ENCODE measurements around the gene HIPK4. TPM values are rescaled to one million over a fixed set of nuclear protein-coding genes. Genes with fewer than 3 reads are reported as not detected.

HIPK4 gene
- total and polyA plus RNA-seq, 2 experiments from 2014 or later, result 0.21 to 0.52 TPM

DNA sequence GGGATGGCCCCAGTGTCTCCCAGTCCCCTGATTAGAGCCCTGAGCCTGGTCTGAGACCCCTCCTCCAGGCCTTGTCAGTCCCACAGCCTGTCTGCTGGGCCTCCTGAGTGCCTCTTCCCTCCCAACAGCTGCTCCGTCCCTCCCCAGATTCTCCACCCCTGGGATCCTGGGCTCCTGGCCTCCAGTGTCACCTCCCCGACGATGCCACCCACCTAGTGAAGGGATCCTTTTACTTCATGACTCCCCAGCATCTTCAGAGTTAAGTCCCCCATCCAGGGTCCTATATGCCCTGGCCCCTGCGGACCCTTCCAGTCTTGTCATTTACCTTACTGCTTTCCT is 27.6 kb upstream of the HIPK4 start (continued):
- TF ChIP-seq JUNB (IDR thresholded peaks at IDR 0.05; ENCODE audit: unreplicated experiment) (no peak), ZNF331 (CRISPR knock-in tag; IDR thresholded peaks at IDR 0.05; ENCODE audit: low read depth) (no peak), CREB1 (CRISPR knock-in tag; IDR thresholded peaks at IDR 0.05; ENCODE audit: low read depth) (no peak), NANOG (IDR thresholded peaks at IDR 0.05; ENCODE audit: borderline replicate concordance) (no peak)

DNA sequence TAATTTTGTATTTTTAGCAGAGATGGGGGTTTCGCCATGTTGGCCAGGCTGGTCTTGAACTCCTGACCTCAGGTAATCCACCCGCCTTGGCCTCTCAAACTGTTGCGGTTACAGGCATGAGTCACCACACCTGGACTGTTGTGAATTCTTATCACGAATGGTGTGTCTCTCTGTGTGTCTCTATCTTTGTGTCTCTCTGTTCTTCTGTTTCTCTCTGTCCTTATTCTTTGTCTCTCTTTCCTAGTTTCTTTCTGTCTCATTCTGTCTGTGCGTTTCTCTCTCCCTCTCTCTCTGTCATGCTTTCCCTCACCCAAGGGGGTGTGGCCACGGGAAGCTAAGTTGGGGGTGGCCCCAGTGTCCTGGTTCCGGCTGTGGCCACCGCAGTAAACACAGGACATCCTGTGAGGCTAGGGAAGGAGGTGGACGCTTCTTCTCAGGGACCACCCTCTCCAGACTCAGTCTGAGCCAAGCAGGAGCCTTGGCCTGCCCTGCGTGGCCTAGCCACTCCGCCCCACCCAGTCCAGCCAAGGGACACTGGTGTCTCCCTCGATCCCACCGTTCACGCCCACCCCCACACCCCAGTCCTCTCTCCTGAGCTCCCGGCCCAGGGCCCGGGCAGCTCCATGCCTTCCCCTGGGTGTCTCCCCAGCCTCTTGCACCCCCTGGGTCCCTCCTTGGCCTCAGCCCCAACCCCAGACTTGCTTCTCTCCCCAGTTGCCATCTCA is 27.1 kb upstream of the HIPK4 start:
- DNase-seq (ENCODE audit: low spot score) (no peak), ATAC-seq (no peak)
- Histone ChIP-seq H3K27ac (ENCODE audit: low read depth) (no peak overlapping the region), H3K79me2 (replicated peaks; ENCODE audit: insufficient read depth) (no peaks in the 10 kb centered on the region), H3F3A (replicated peaks; ENCODE audit: low read depth) (no peaks in the 10 kb centered on the region), H4K20me1 (replicated peaks; ENCODE audit: insufficient read depth) (no peaks in the 10 kb centered on the region), H3K4me3 (no peak overlapping the region), H3K4me1 (ENCODE audit: insufficient read depth) (peaks cover 17% of the 10 kb centered on the region), H3K9me2 (ENCODE audit: insufficient read depth) (no peaks in the 10 kb centered on the region), H3K36me3 (ENCODE audit: insufficient read depth) (no peaks in the 10 kb centered on the region), H2AFZ (peak overlapping the region; percentile 66; the same call in 1 of the 2 replicates), H3K4me2 (no peak overlapping the region), H3K27me3 (ENCODE audit: insufficient read depth) (no peaks in the 10 kb centered on the region)
- Mint-ChIP-seq H3K27ac (peak overlapping the region; percentile 2; the same call in 1 of the 2 replicates), H3K4me3 (no peak overlapping the region), H3K9me3 (no peaks in the 10 kb centered on the region), H3K4me1 (peaks cover 25% of the 10 kb centered on the region), H3K27me3 (ENCODE audit: insufficient read depth, low read depth, poor library complexity) (peaks cover 2% of the 10 kb centered on the region), H3K36me3 (ENCODE audit: low read depth) (peaks cover 3% of the 10 kb centered on the region; the same call in 1 of the 3 replicates)
- TF ChIP-seq ZNF331 (CRISPR knock-in tag; IDR thresholded peaks at IDR 0.05; ENCODE audit: low read depth) (no peak), NANOG (IDR thresholded peaks at IDR 0.05; ENCODE audit: borderline replicate concordance) (no peak), CREB1 (CRISPR knock-in tag; IDR thresholded peaks at IDR 0.05; ENCODE audit: low read depth) (no peak)
- TF ChIP-seq, protein P1, sequence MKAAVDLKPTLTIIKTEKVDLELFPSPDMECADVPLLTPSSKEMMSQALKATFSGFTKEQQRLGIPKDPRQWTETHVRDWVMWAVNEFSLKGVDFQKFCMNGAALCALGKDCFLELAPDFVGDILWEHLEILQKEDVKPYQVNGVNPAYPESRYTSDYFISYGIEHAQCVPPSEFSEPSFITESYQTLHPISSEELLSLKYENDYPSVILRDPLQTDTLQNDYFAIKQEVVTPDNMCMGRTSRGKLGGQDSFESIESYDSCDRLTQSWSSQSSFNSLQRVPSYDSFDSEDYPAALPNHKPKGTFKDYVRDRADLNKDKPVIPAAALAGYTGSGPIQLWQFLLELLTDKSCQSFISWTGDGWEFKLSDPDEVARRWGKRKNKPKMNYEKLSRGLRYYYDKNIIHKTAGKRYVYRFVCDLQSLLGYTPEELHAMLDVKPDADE (IDR thresholded peaks at IDR 0.05), result no peak

DNA sequence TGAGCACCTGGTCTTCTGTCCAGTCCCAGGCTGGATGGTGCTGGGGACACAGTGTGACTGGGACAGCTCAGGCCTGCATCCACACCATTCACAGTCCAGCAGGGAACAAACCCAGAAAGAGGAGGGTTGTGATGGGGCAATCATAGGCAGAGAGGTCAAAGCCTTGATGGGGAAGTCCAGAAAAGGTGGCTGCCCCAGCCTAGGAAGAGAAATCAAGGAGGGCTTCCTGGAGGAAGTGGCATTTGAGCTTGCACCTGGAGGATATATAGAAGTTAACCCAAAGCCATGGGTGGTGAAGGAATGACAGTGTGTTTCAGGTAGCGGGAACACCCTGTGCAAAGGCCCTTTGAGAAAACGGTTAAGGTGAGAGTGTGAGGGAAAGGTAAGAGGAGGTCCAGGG is 25.8 kb upstream of the HIPK4 start:
- Histone ChIP-seq H3K79me2 (replicated peaks; ENCODE audit: insufficient read depth) (no peaks in the 10 kb centered on the region), H3K4me2 (no peak overlapping the region), H3K36me3 (ENCODE audit: insufficient read depth) (no peaks in the 10 kb centered on the region), H3F3A (replicated peaks; ENCODE audit: low read depth) (no peaks in the 10 kb centered on the region), H3K27ac (ENCODE audit: low read depth) (no peak overlapping the region), H3K4me3 (no peak overlapping the region), H4K20me1 (replicated peaks; ENCODE audit: insufficient read depth) (no peaks in the 10 kb centered on the region), H3K27me3 (ENCODE audit: insufficient read depth) (no peaks in the 10 kb centered on the region), H3K4me1 (ENCODE audit: insufficient read depth) (peaks cover 15% of the 10 kb centered on the region), H2AFZ (no peak overlapping the region), H3K9me2 (ENCODE audit: insufficient read depth) (no peaks in the 10 kb centered on the region)
- H3K4me3 Mint-ChIP-seq, result no peak overlapping the region; the same call in 2 of the 3 replicates
- H3K36me3 Mint-ChIP-seq (ENCODE audit: low read depth), result peaks cover 3% of the 10 kb centered on the region; the same call in 1 of the 3 replicates
- peaks cover 29% of the 10 kb centered on the region for H3K4me1 Mint-ChIP-seq
- H3K27ac Mint-ChIP-seq, result no peak overlapping the region
- H3K9me3 Mint-ChIP-seq, result no peaks in the 10 kb centered on the region
- DNase-seq (ENCODE audit: low spot score) (no peak), ATAC-seq (no peak)
- peaks cover 2% of the 10 kb centered on the region for H3K27me3 Mint-ChIP-seq (ENCODE audit: insufficient read depth, low read depth, poor library complexity)
- TF ChIP-seq EZH2phosphoT487 (IDR thresholded peaks at IDR 0.05; ENCODE audit: unreplicated experiment) (no peak), STAT1 (IDR thresholded peaks at IDR 0.05; ENCODE audit: unreplicated experiment) (no peak), JUNB (IDR thresholded peaks at IDR 0.05; ENCODE audit: unreplicated experiment) (no peak), ZNF114 (CRISPR knock-in tag; IDR thresholded peaks at IDR 0.05) (no peak), ZNF331 (CRISPR knock-in tag; IDR thresholded peaks at IDR 0.05; ENCODE audit: low read depth) (no peak), POLR2AphosphoS5 (IDR thresholded peaks at IDR 0.05; ENCODE audit: low read depth) (no peak), CREB1 (CRISPR knock-in tag; IDR thresholded peaks at IDR 0.05; ENCODE audit: low read depth) (no peak), EZH2 (IDR thresholded peaks at IDR 0.05; ENCODE audit: low read depth, unreplicated experiment) (no peak), NANOG (IDR thresholded peaks at IDR 0.05; ENCODE audit: borderline replicate concordance) (no peak)
- TF ChIP-seq, protein P2, sequence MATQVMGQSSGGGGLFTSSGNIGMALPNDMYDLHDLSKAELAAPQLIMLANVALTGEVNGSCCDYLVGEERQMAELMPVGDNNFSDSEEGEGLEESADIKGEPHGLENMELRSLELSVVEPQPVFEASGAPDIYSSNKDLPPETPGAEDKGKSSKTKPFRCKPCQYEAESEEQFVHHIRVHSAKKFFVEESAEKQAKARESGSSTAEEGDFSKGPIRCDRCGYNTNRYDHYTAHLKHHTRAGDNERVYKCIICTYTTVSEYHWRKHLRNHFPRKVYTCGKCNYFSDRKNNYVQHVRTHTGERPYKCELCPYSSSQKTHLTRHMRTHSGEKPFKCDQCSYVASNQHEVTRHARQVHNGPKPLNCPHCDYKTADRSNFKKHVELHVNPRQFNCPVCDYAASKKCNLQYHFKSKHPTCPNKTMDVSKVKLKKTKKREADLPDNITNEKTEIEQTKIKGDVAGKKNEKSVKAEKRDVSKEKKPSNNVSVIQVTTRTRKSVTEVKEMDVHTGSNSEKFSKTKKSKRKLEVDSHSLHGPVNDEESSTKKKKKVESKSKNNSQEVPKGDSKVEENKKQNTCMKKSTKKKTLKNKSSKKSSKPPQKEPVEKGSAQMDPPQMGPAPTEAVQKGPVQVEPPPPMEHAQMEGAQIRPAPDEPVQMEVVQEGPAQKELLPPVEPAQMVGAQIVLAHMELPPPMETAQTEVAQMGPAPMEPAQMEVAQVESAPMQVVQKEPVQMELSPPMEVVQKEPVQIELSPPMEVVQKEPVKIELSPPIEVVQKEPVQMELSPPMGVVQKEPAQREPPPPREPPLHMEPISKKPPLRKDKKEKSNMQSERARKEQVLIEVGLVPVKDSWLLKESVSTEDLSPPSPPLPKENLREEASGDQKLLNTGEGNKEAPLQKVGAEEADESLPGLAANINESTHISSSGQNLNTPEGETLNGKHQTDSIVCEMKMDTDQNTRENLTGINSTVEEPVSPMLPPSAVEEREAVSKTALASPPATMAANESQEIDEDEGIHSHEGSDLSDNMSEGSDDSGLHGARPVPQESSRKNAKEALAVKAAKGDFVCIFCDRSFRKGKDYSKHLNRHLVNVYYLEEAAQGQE (IDR thresholded peaks at IDR 0.05; ENCODE audit: unreplicated experiment), result no peak
- TF ChIP-seq, protein P1 (IDR thresholded peaks at IDR 0.05), result no peak
- TF ChIP-seq, protein P3, sequence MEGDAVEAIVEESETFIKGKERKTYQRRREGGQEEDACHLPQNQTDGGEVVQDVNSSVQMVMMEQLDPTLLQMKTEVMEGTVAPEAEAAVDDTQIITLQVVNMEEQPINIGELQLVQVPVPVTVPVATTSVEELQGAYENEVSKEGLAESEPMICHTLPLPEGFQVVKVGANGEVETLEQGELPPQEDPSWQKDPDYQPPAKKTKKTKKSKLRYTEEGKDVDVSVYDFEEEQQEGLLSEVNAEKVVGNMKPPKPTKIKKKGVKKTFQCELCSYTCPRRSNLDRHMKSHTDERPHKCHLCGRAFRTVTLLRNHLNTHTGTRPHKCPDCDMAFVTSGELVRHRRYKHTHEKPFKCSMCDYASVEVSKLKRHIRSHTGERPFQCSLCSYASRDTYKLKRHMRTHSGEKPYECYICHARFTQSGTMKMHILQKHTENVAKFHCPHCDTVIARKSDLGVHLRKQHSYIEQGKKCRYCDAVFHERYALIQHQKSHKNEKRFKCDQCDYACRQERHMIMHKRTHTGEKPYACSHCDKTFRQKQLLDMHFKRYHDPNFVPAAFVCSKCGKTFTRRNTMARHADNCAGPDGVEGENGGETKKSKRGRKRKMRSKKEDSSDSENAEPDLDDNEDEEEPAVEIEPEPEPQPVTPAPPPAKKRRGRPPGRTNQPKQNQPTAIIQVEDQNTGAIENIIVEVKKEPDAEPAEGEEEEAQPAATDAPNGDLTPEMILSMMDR (conservative IDR thresholded peaks at IDR 0.05; ENCODE audit: low read depth in 2 of 2), result no peak
